OCI-LY1 (cell line): Measurements from ENCODE around the gene ZNF277.

Experiments used
- H2AFZ ChIP-seq: fragments of 200-600 bp; sonication (generic), shearing (Covaris generic); 2 replicates; pipeline ENCODE4 v1.6.0; 2014; ENCODE audit warnings: antibody characterized with exemption, mild to moderate bottlenecking, low read length
- H3F3A ChIP-seq: fragments of 200-600 bp; sonication (generic), shearing (Covaris generic); 2 replicates; pipeline ENCODE4 v1.6.0; 2014; ENCODE audit warnings: mild to moderate bottlenecking, antibody characterized with exemption, low read length, moderate library complexity; ENCODE audit not compliant: insufficient read depth
- H3K27ac ChIP-seq: fragments of 200-600 bp; sonication (generic); 2 replicates; pipeline ENCODE4 v1.5.1; 2014; ENCODE audit warnings: low read length, mixed run types, mild to moderate bottlenecking, low read depth; ENCODE audit not compliant: poor library complexity, severe bottlenecking
- H3K27me3 ChIP-seq: fragments of 200-600 bp; sonication (generic); 2 replicates; pipeline ENCODE4 v1.6.0; 2014; ENCODE audit warnings: antibody characterized with exemption, mild to moderate bottlenecking, low read length, moderate library complexity; ENCODE audit not compliant: insufficient read depth
- H3K36me3 ChIP-seq: fragments of 200-600 bp; sonication (generic); 2 replicates; pipeline ENCODE4 v1.6.1; 2014; ENCODE audit warnings: mild to moderate bottlenecking, antibody characterized with exemption, low read length, moderate library complexity, mixed read lengths; ENCODE audit not compliant: insufficient read depth
- H3K4me1 ChIP-seq: fragments of 200-600 bp; sonication (generic); 2 replicates; pipeline ENCODE4 v1.5.1; 2014; ENCODE audit warnings: mild to moderate bottlenecking, low read length, moderate library complexity; ENCODE audit not compliant: insufficient read depth, severe bottlenecking
- H3K4me2 ChIP-seq: fragments of 200-600 bp; sonication (generic), shearing (Covaris generic); 2 replicates; pipeline ENCODE4 v1.6.1; 2014; ENCODE audit warnings: low read length
- H3K4me3 ChIP-seq: fragments of 200-600 bp; sonication (generic); 2 replicates; pipeline ENCODE4 v1.5.1; 2014; ENCODE audit warnings: low read length, low read depth, mild to moderate bottlenecking, mixed read lengths; ENCODE audit not compliant: poor library complexity, severe bottlenecking
- H3K79me2 ChIP-seq: fragments of 200-600 bp; shearing (Covaris generic); 2 replicates; pipeline ENCODE4 v1.6.1; 2016; ENCODE audit warnings: mixed run types, low read length, mixed read lengths; ENCODE audit not compliant: insufficient read depth
- H3K9ac ChIP-seq: fragments of 200-600 bp; sonication (generic), shearing (Covaris generic); 2 replicates; pipeline ENCODE4 v1.6.1; 2014; ENCODE audit warnings: mild to moderate bottlenecking, low read length, mixed read lengths
- H3K9me2 ChIP-seq: fragments of 200-600 bp; sonication (generic), shearing (Covaris generic); 2 replicates; pipeline ENCODE4 v1.6.1; 2014; ENCODE audit warnings: low read depth, mild to moderate bottlenecking, low read length, mixed read lengths
- H3K9me3 ChIP-seq: fragments of 200-600 bp; shearing (Covaris generic); 2 replicates; pipeline ENCODE4 v1.6.1; 2014; ENCODE audit warnings: low read length, mixed read lengths
- H4K20me1 ChIP-seq: fragments of 200-600 bp; sonication (generic), shearing (Covaris generic); 2 replicates; pipeline ENCODE4 v1.6.0; 2016; ENCODE audit warnings: mild to moderate bottlenecking, low read length; ENCODE audit not compliant: insufficient read depth
- EZH2 ChIP-seq: fragments of 200-600 bp; sonication (generic), shearing (Covaris generic); IDR thresholded peaks from 2 replicates; pipeline ENCODE4 v1.8.0; 2017; ENCODE audit warnings: borderline replicate concordance, mixed run types, mild to moderate bottlenecking, antibody characterized with exemption, low read length, moderate library complexity, mixed read lengths
- TF ChIP-seq, protein P1 (sequence below): fragments of 200-600 bp; sonication (generic), shearing (Covaris generic); IDR thresholded peaks from 2 replicates; pipeline ENCODE4 v1.5.1; 2017; ENCODE audit warnings: mild to moderate bottlenecking, antibody characterized with exemption, low read length, moderate library complexity, mixed read lengths

Gene ZNF277

DNA sequence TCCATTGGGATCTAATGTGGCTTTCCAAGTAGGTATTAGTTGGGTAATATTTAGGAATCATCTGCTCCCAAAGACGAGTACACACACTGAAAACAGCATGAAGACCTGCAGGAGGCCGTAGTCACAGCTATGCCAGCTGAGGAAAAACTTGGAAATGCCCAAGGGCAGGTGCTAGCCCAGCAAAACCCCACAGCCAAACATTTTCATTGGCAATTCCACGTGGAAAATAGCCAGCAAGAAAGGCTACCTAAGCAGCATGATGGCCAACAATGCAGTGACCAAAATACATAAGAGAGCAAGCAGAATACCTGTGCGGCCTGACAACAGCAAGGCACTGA is 33.0 kb upstream of the ZNF277 start:
- no peak overlapping the region for H3K9ac ChIP-seq
- no peaks in the 10 kb centered on the region for H4K20me1 ChIP-seq
- no peaks in the 10 kb centered on the region for H3K79me2 ChIP-seq
- no peaks in the 10 kb centered on the region for H3F3A ChIP-seq
- H3K9me3 ChIP-seq, result no peaks in the 10 kb centered on the region
- no peak overlapping the region for H3K4me2 ChIP-seq
- H3K4me1 ChIP-seq, result no peaks in the 10 kb centered on the region
- H3K9me2 ChIP-seq, result no peaks in the 10 kb centered on the region
- TF ChIP-seq EZH2, result no peak
- TF ChIP-seq, protein P1, sequence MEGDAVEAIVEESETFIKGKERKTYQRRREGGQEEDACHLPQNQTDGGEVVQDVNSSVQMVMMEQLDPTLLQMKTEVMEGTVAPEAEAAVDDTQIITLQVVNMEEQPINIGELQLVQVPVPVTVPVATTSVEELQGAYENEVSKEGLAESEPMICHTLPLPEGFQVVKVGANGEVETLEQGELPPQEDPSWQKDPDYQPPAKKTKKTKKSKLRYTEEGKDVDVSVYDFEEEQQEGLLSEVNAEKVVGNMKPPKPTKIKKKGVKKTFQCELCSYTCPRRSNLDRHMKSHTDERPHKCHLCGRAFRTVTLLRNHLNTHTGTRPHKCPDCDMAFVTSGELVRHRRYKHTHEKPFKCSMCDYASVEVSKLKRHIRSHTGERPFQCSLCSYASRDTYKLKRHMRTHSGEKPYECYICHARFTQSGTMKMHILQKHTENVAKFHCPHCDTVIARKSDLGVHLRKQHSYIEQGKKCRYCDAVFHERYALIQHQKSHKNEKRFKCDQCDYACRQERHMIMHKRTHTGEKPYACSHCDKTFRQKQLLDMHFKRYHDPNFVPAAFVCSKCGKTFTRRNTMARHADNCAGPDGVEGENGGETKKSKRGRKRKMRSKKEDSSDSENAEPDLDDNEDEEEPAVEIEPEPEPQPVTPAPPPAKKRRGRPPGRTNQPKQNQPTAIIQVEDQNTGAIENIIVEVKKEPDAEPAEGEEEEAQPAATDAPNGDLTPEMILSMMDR, result no peak
- H3K36me3 ChIP-seq, result no peaks in the 10 kb centered on the region
- H2AFZ ChIP-seq, result no peak overlapping the region
- no peak overlapping the region for H3K4me3 ChIP-seq
- no peak overlapping the region for H3K27ac ChIP-seq
- H3K27me3 ChIP-seq, result no peaks in the 10 kb centered on the region

DNA sequence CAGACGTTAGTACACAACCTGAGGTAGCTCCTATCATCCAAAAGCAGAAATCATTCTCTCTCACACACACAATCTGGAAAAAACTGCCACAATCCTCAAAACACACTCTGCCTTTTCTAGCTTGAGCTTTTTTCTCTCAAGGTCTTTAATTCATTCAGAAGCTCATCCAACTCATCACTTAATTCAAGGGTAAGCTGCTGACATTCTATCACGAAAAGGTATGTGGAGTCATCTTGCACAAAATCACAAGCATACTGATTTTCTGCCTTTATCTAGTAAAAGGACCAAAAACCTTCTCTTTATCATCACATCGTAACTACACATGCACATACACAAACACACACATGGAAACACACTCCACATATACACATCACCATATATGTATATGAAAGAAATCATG is 32.3 kb upstream of the ZNF277 start:
- H3K27ac ChIP-seq, result no peak overlapping the region
- no peak overlapping the region for H3K4me3 ChIP-seq
- H3K9me3 ChIP-seq, result no peaks in the 10 kb centered on the region
- H3K9ac ChIP-seq, result no peak overlapping the region
- no peaks in the 10 kb centered on the region for H4K20me1 ChIP-seq
- H3K79me2 ChIP-seq, result no peaks in the 10 kb centered on the region
- no peaks in the 10 kb centered on the region for H3K27me3 ChIP-seq
- no peaks in the 10 kb centered on the region for H3K36me3 ChIP-seq
- H2AFZ ChIP-seq, result no peak overlapping the region
- H3F3A ChIP-seq, result no peaks in the 10 kb centered on the region
- no peaks in the 10 kb centered on the region for H3K4me1 ChIP-seq
- TF ChIP-seq, protein P1, result no peak
- TF ChIP-seq EZH2, result no peak
- H3K4me2 ChIP-seq, result no peak overlapping the region
- H3K9me2 ChIP-seq, result no peaks in the 10 kb centered on the region

DNA sequence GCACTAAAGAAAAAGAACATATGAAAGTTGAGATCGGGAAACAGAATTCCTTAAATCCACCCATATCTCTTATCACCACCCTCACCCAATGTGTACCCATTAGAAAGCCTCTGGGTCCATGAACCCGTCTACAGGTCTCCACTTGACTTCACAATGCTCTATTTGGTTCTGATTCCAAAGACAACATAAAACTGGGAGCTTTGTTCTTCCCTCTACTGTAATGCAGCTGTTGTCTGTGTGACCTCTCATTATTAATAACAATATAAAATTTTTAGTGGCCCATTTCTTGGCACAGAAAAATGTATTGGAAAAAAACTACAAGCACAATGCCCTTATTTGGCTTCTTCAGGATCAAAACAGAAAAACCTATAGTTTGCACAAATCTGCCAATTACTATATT is 30.3 kb upstream of the ZNF277 start:
- Histone ChIP-seq H3K79me2 (no peaks in the 10 kb centered on the region), H3K36me3 (no peaks in the 10 kb centered on the region), H3K9ac (no peak overlapping the region), H3K27me3 (no peaks in the 10 kb centered on the region), H3K4me3 (no peak overlapping the region), H3K27ac (no peak overlapping the region), H3K4me1 (no peaks in the 10 kb centered on the region), H3K4me2 (no peak overlapping the region), H2AFZ (no peak overlapping the region), H4K20me1 (no peaks in the 10 kb centered on the region), H3F3A (no peaks in the 10 kb centered on the region), H3K9me3 (no peaks in the 10 kb centered on the region), H3K9me2 (no peaks in the 10 kb centered on the region)
- TF ChIP-seq, protein P1, result no peak
- TF ChIP-seq EZH2, result no peak
